ENCODE data around the gene AMFR.

Gene AMFR

GRCh38 chr16:56450986-56451752 is 25.8 kb upstream of the AMFR start, which contains the start of the genes NUDT21 and OGFOD1:
Gene NUDT21 (minus strand): TSS chr16:56451332. CDS start chr16:56451202, 130 bp downstream.
Gene OGFOD1 (plus strand): TSS chr16:56451554. CDS start chr16:56451613, 59 bp downstream.
- Histone ChIP-seq H3K4me1 (ENCODE audit: control insufficient read depth, insufficient read depth, low read length) (peaks cover 17% of the 10 kb centered on the region), H3K4me3 (ENCODE audit: low read length) (peak within 1 kb of the TSS; percentile 89), H3K27me3 (ENCODE audit: control insufficient read depth, insufficient read depth, low read length) (no peaks in the 10 kb centered on the region), H3K9ac (ENCODE audit: low read length) (peak within 1 kb of the TSS; percentile 92), H3K9me3 (ENCODE audit: control insufficient read depth, low read length) (no peaks in the 10 kb centered on the region), H3K36me3 (ENCODE audit: control insufficient read depth, insufficient read depth, low read length) (no peaks in the 10 kb centered on the region)

- Histone ChIP-seq H3K4me1 (ENCODE audit: control insufficient read depth, insufficient read depth, low read length) (peaks cover 17% of the 10 kb centered on the region), H3K36me3 (ENCODE audit: control insufficient read depth, insufficient read depth, low read length) (no peaks in the 10 kb centered on the region), H3K4me3 (ENCODE audit: low read length) (peak overlapping the region; percentile 89), H3K9ac (ENCODE audit: low read length) (peak overlapping the region; percentile 92), H3K27me3 (ENCODE audit: control insufficient read depth, insufficient read depth, low read length) (no peaks in the 10 kb centered on the region), H3K9me3 (ENCODE audit: control insufficient read depth, low read length) (no peaks in the 10 kb centered on the region)
Observed at GRCh38 chr16:56450275-56450985, 25.1 kb upstream of the AMFR start.

- Histone ChIP-seq H3K9me3 (ENCODE audit: control insufficient read depth, low read length) (no peaks in the 10 kb centered on the region), H3K36me3 (ENCODE audit: control insufficient read depth, insufficient read depth, low read length) (no peaks in the 10 kb centered on the region), H3K4me1 (ENCODE audit: control insufficient read depth, insufficient read depth, low read length) (peaks cover 17% of the 10 kb centered on the region), H3K9ac (ENCODE audit: low read length) (no peak overlapping the region), H3K27me3 (ENCODE audit: control insufficient read depth, insufficient read depth, low read length) (no peaks in the 10 kb centered on the region), H3K4me3 (ENCODE audit: low read length) (no peak overlapping the region)
Observed at GRCh38 chr16:56448005-56448404, 22.7 kb upstream of the AMFR start.

GRCh38 chr16:56447286-56447685 is 21.9 kb upstream of the AMFR start:
- Histone ChIP-seq H3K27me3 (ENCODE audit: control insufficient read depth, insufficient read depth, low read length) (no peaks in the 10 kb centered on the region), H3K36me3 (ENCODE audit: control insufficient read depth, insufficient read depth, low read length) (no peaks in the 10 kb centered on the region), H3K4me3 (ENCODE audit: low read length) (no peak overlapping the region), H3K9me3 (ENCODE audit: control insufficient read depth, low read length) (no peaks in the 10 kb centered on the region), H3K9ac (ENCODE audit: low read length) (no peak overlapping the region), H3K4me1 (ENCODE audit: control insufficient read depth, insufficient read depth, low read length) (peaks cover 13% of the 10 kb centered on the region)

GRCh38 chr16:56438038-56438437 is 12.7 kb upstream of the AMFR start:
- Histone ChIP-seq H3K9me3 (ENCODE audit: control insufficient read depth, low read length) (no peaks in the 10 kb centered on the region), H3K36me3 (ENCODE audit: control insufficient read depth, insufficient read depth, low read length) (peaks cover 11% of the 10 kb centered on the region), H3K4me3 (ENCODE audit: low read length) (no peak overlapping the region), H3K4me1 (ENCODE audit: control insufficient read depth, insufficient read depth, low read length) (no peaks in the 10 kb centered on the region), H3K9ac (ENCODE audit: low read length) (no peak overlapping the region), H3K27me3 (ENCODE audit: control insufficient read depth, insufficient read depth, low read length) (no peaks in the 10 kb centered on the region)

- H3K9ac ChIP-seq (ENCODE audit: low read length), result no peak overlapping the region
- H3K4me1 ChIP-seq (ENCODE audit: control insufficient read depth, insufficient read depth, low read length), result no peaks in the 10 kb centered on the region
- H3K36me3 ChIP-seq (ENCODE audit: control insufficient read depth, insufficient read depth, low read length), result peaks cover 11% of the 10 kb centered on the region
- no peaks in the 10 kb centered on the region for H3K9me3 ChIP-seq (ENCODE audit: control insufficient read depth, low read length)
- no peak overlapping the region for H3K4me3 ChIP-seq (ENCODE audit: low read length)
- no peaks in the 10 kb centered on the region for H3K27me3 ChIP-seq (ENCODE audit: control insufficient read depth, insufficient read depth, low read length)
Observed at GRCh38 chr16:56436258-56436657, 10.9 kb upstream of the AMFR start.

GRCh38 chr16:56428091-56428490 is 2.7 kb upstream of the AMFR start:
- H3K4me1 ChIP-seq (ENCODE audit: control insufficient read depth, insufficient read depth, low read length), result peaks cover 4% of the 10 kb centered on the region
- no peak overlapping the region for H3K4me3 ChIP-seq (ENCODE audit: low read length)
- H3K27me3 ChIP-seq (ENCODE audit: control insufficient read depth, insufficient read depth, low read length), result no peaks in the 10 kb centered on the region
- H3K9me3 ChIP-seq (ENCODE audit: control insufficient read depth, low read length), result no peaks in the 10 kb centered on the region
- no peak overlapping the region for H3K9ac ChIP-seq (ENCODE audit: low read length)
- no peaks in the 10 kb centered on the region for H3K36me3 ChIP-seq (ENCODE audit: control insufficient read depth, insufficient read depth, low read length)

GRCh38 chr16:56426585-56426984 is 1.2 kb upstream of the AMFR start:
- H3K36me3 ChIP-seq (ENCODE audit: control insufficient read depth, insufficient read depth, low read length), result no peaks in the 10 kb centered on the region
- H3K9ac ChIP-seq (ENCODE audit: low read length), result no peak overlapping the region
- no peaks in the 10 kb centered on the region for H3K9me3 ChIP-seq (ENCODE audit: control insufficient read depth, low read length)
- H3K4me1 ChIP-seq (ENCODE audit: control insufficient read depth, insufficient read depth, low read length), result peaks cover 4% of the 10 kb centered on the region
- no peaks in the 10 kb centered on the region for H3K27me3 ChIP-seq (ENCODE audit: control insufficient read depth, insufficient read depth, low read length)
- H3K4me3 ChIP-seq (ENCODE audit: low read length), result no peak overlapping the region

GRCh38 chr16:56424791-56425438 is 430 bp downstream of the AMFR start:
- H3K4me1 ChIP-seq (ENCODE audit: control insufficient read depth, insufficient read depth, low read length), result peaks cover 4% of the 10 kb centered on the region

GRCh38 chr16:56424404-56424764 is 961 bp downstream of the AMFR start:
- H3K4me1 ChIP-seq (ENCODE audit: control insufficient read depth, insufficient read depth, low read length), result peaks cover 4% of the 10 kb centered on the region

More at GRCh38 chr16:56424791-56425438, 430 bp downstream of the AMFR start:
- H3K9ac ChIP-seq (ENCODE audit: low read length), result peak overlapping the region; percentile 76
- H3K4me3 ChIP-seq (ENCODE audit: low read length), result peak overlapping the region; percentile 11
- no peaks in the 10 kb centered on the region for H3K36me3 ChIP-seq (ENCODE audit: control insufficient read depth, insufficient read depth, low read length)
- no peaks in the 10 kb centered on the region for H3K27me3 ChIP-seq (ENCODE audit: control insufficient read depth, insufficient read depth, low read length)
- H3K9me3 ChIP-seq (ENCODE audit: control insufficient read depth, low read length), result no peaks in the 10 kb centered on the region

GRCh38 chr16:56423584-56424403 is 1.6 kb downstream of the AMFR start:
- Histone ChIP-seq H3K27me3 (ENCODE audit: control insufficient read depth, insufficient read depth, low read length) (no peaks in the 10 kb centered on the region), H3K4me1 (ENCODE audit: control insufficient read depth, insufficient read depth, low read length) (peaks cover 4% of the 10 kb centered on the region), H3K36me3 (ENCODE audit: control insufficient read depth, insufficient read depth, low read length) (no peaks in the 10 kb centered on the region), H3K4me3 (ENCODE audit: low read length) (peak overlapping the region; percentile 11), H3K9ac (ENCODE audit: low read length) (peak overlapping the region; percentile 76), H3K9me3 (ENCODE audit: control insufficient read depth, low read length) (no peaks in the 10 kb centered on the region)

More at GRCh38 chr16:56424404-56424764, 961 bp downstream of the AMFR start:
- H3K9ac ChIP-seq (ENCODE audit: low read length), result peak overlapping the region; percentile 76
- H3K36me3 ChIP-seq (ENCODE audit: control insufficient read depth, insufficient read depth, low read length), result no peaks in the 10 kb centered on the region
- H3K9me3 ChIP-seq (ENCODE audit: control insufficient read depth, low read length), result no peaks in the 10 kb centered on the region
- peak overlapping the region; percentile 11 for H3K4me3 ChIP-seq (ENCODE audit: low read length)
- H3K27me3 ChIP-seq (ENCODE audit: control insufficient read depth, insufficient read depth, low read length), result no peaks in the 10 kb centered on the region

All from mucosa of stomach (tissue), 1 donor.